SJSA1 (cell line): ENCODE results near the gene NXPH2. TPM values are rescaled to one million over a fixed set of nuclear protein-coding genes. Genes with fewer than 3 reads are reported as not detected.

Source experiments
- DNase-seq, 2 experiments: peaks; one replicate each; pipeline ENCODE4 v3.0.0-alpha.2; 2015 to 2020; ENCODE audit warnings: low spot score in 2 of 2, low read depth in 1 of 2
- H3K27ac ChIP-seq: fragments of 250-450 bp; sonication (Bioruptor Pico); 2 replicates; pipeline ENCODE4 v1.5.1; 2020; ENCODE audit warnings: mild to moderate bottlenecking, moderate library complexity
- H3K27me3 ChIP-seq: fragments of 250-450 bp; sonication (Bioruptor Pico); replicated peaks from 2 replicates; pipeline ENCODE4 v1.5.1; 2020; ENCODE audit warnings: mild to moderate bottlenecking, moderate library complexity
- H3K36me3 ChIP-seq: fragments of 250-450 bp; sonication (Bioruptor Pico); 2 replicates; pipeline ENCODE4 v1.5.1; 2020; ENCODE audit warnings: mild to moderate bottlenecking
- H3K4me1 ChIP-seq: fragments of 250-450 bp; sonication (Bioruptor Pico); replicated peaks from 2 replicates; pipeline ENCODE4 v1.6.1; 2021; ENCODE audit warnings: mild to moderate bottlenecking
- H3K4me3 ChIP-seq: fragments of 250-450 bp; sonication (Bioruptor Pico); 2 replicates; pipeline ENCODE4 v1.5.1; 2020; ENCODE audit warnings: mild to moderate bottlenecking
- H3K9me3 ChIP-seq: fragments of 250-450 bp; sonication (Bioruptor Pico); replicated peaks from 2 replicates; pipeline ENCODE4 v1.5.1; 2020; ENCODE audit warnings: mild to moderate bottlenecking
- total RNA-seq: library from RNA; depleted of rRNA; stranded (reverse); fragments of >200 nt; shearing (Covaris generic); gene quantifications from 2 replicates; pipeline ENCODE4 v1.2.3, GENCODE V29; 2014

NXPH2 gene
- total RNA-seq, 1 experiment from 2014 or later = 6.1 TPM

- Histone ChIP-seq H3K27ac (no peak overlapping the region), H3K27me3 (no peaks in the 10 kb centered on the region), H3K36me3 (no peaks in the 10 kb centered on the region), H3K4me3 (no peak overlapping the region), H3K4me1 (no peaks in the 10 kb centered on the region), H3K9me3 (no peaks in the 10 kb centered on the region)
- no peak for DNase-seq
Measured at GRCh38 chr2:138630164-138630563, 150.0 kb downstream of the NXPH2 start.

DNA sequence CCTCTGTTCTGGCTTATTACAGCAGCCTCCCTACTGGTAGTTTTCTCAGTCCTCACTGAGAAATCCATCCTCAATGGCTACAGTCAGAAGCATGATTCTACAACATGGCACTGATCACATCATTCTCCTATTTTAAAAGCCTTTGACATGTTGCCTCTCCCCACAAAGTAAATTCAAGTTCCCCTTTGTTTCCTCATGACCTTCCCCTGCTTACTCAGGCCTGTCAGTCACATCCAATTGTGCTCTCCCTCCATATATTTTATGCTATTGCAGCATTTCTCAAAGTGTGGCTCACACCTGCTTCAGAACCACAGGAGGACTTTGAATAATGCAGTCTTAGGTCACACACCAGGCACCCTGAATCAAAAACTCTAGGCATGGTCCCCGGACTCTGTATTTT, 154.0 kb downstream of the NXPH2 start:
- no peaks in the 10 kb centered on the region for H3K27me3 ChIP-seq
- no peaks in the 10 kb centered on the region for H3K36me3 ChIP-seq
- H3K9me3 ChIP-seq = no peaks in the 10 kb centered on the region
- DNase-seq = no peak
- no peak overlapping the region for H3K27ac ChIP-seq
- H3K4me3 ChIP-seq = no peak overlapping the region
- H3K4me1 ChIP-seq = no peaks in the 10 kb centered on the region

DNA sequence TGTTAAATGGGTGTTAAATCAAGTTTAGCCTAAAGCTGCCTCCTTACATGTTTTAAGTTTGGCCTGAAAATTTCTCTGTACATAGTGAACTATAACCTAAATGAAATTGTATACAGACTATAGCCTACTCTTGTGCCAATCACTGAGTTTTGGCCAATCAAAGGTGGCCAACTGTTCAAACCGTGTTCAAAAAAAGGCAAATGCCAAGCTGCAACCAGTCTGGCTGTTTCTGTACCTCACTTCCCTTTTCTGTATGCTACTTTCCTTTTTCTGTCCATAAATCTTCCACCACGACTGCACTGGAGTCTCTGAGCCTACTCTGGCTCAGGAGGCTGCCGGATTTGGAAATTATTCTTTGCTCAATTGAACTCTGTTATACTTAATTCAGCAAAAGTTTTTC, 157.6 kb downstream of the NXPH2 start:
- Histone ChIP-seq H3K4me3 (no peak overlapping the region), H3K36me3 (no peaks in the 10 kb centered on the region), H3K9me3 (no peaks in the 10 kb centered on the region), H3K4me1 (no peaks in the 10 kb centered on the region), H3K27me3 (no peaks in the 10 kb centered on the region), H3K27ac (no peak overlapping the region)
- DNase-seq = no peak

DNA sequence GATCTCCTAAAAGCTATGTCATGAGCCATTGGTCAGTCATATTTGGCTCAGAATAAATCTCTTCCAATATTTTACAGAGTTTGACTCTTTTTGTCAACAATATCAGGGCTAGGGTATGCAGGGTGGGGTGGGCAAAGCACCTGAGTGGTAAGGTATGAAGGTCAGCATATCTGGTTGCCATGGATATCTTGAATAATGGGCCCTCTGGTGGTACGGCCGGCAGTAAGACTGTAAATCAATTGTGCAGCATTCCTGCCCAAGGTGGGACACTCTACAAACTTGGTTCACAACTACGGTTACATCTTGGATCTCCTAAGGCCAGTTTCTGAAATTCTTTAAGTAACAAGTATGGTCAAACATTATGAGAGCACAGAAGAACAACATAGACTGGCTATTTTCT, 159.1 kb downstream of the NXPH2 start:
- Histone ChIP-seq H3K27ac (no peak overlapping the region), H3K36me3 (no peaks in the 10 kb centered on the region), H3K4me1 (no peaks in the 10 kb centered on the region), H3K9me3 (no peaks in the 10 kb centered on the region), H3K27me3 (no peaks in the 10 kb centered on the region), H3K4me3 (no peak overlapping the region)
- no peak for DNase-seq

DNA sequence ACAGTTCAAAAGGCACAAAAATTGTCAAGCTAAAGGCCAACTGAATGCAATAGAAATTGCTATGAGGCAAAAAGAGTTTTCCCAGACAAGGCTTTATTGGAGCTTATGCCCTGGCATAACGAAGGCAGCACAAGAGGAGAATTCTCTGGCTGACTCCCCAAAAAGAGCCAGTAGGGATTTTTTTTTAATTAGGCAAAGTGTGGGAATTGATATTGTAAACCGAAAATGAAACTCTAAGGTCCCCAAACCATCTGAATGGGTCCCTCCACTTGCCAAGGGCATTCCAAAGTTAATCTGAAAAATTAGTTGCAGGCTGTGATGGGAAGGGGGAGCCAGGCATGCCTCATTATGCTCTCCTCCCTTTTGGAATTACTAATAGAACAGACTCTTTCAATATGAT, 159.8 kb downstream of the NXPH2 start:
- Histone ChIP-seq H3K36me3 (no peaks in the 10 kb centered on the region), H3K27ac (no peak overlapping the region), H3K9me3 (no peaks in the 10 kb centered on the region), H3K27me3 (no peaks in the 10 kb centered on the region), H3K4me1 (no peaks in the 10 kb centered on the region), H3K4me3 (no peak overlapping the region)
- DNase-seq = no peak
